Natural killer cell (primary cell): Measurements from ENCODE around the gene ZNF730. TPM values are rescaled to one million over a fixed set of nuclear protein-coding genes. Genes with fewer than 3 reads are reported as not detected.

Experiments used
- ATAC-seq, 3 donors: fragments of 150-1000 bp in 2 of 3; fragments of 200-7000 bp in 1 of 3; cut with Tn5 transposase; 1 replicate in 1 of 3; 2 replicates in 2 of 3; pipeline ENCODE4 v1.10.0; 2021; ENCODE audit warnings: mild to moderate bottlenecking in 2 of 3, moderate library complexity in 2 of 3
- DNase-seq, 2 donors: peaks; one replicate each; pipeline versions ENCODE4 v3.0.0 to v3.0.0-alpha.2; 2013 to 2021; ENCODE audit warnings: mixed read lengths in 1 of 2
- H3K27ac ChIP-seq: one replicate; pipeline ENCODE4 v1.5.1; 2013; ENCODE audit warnings: mild to moderate bottlenecking, low read length
- H3K27me3 ChIP-seq: one replicate; pipeline ENCODE4 v1.6.1; 2013; ENCODE audit warnings: low read length; ENCODE audit not compliant: control insufficient read depth, insufficient read depth
- H3K36me3 ChIP-seq: one replicate; pipeline ENCODE4 v1.6.1; 2013; ENCODE audit warnings: low read length; ENCODE audit not compliant: control insufficient read depth, insufficient read depth
- H3K4me1 ChIP-seq: one replicate; pipeline ENCODE4 v1.6.1; 2013; ENCODE audit warnings: low read length; ENCODE audit not compliant: control insufficient read depth, insufficient read depth
- H3K4me3 ChIP-seq: one replicate; pipeline ENCODE4 v1.5.1; 2013; ENCODE audit warnings: low read length
- H3K9me3 ChIP-seq: one replicate; pipeline ENCODE4 v1.6.1; 2013; ENCODE audit warnings: low read length; ENCODE audit not compliant: control insufficient read depth, insufficient read depth
- H3K27ac Mint-ChIP-seq, 2 donors: one replicate each; pipeline ENCODE4 v1.8.0; 2022; ENCODE audit warnings: mild to moderate bottlenecking in 2 of 2, mixed read lengths in 2 of 2, moderate library complexity in 1 of 2
- H3K27me3 Mint-ChIP-seq, 2 donors: one replicate each; pipeline ENCODE4 v1.8.0; 2022; ENCODE audit warnings: low read depth in 2 of 2, mixed read lengths in 2 of 2
- H3K36me3 Mint-ChIP-seq: one replicate; pipeline ENCODE4 v1.8.0; 2022; ENCODE audit warnings: mixed read lengths
- H3K4me1 Mint-ChIP-seq, 2 donors: one replicate each; pipeline ENCODE4 v1.8.0; 2022; ENCODE audit warnings: mixed read lengths in 2 of 2
- H3K4me3 Mint-ChIP-seq: one replicate; pipeline ENCODE4 v1.8.0; 2022; ENCODE audit warnings: mild to moderate bottlenecking, moderate library complexity, mixed read lengths
- H3K9me3 Mint-ChIP-seq, 2 donors: one replicate each; pipeline ENCODE4 v1.8.0; 2022; ENCODE audit warnings: mixed read lengths in 2 of 2
- WGBS: methylation state at CpG from one replicate; pipeline ENCODE4 v1.1.7; 2013; ENCODE audit warnings: missing lambda C conversion rate; ENCODE audit not compliant: insufficient coverage; 5-methylcytosine and 5-hydroxymethylcytosine counted together
- intact Hi-C: fragments of 100-400 bp; cut with micrococcal nuclease; formaldehyde crosslinking; loops from one replicate; pipeline ENCODE4 v1.14.2; 2022
- total RNA-seq, 4 donors: library from RNA; stranded (reverse); fragments of 120-200 nt in 1 of 4; gene quantifications; one replicate each; pipeline versions ENCODE4 v1.2.3 to v1.2.4, GENCODE V29; 2013 to 2022
- TF ChIP-seq, protein P1 (sequence below): fragments of 200-600 bp; IDR thresholded peaks from one replicate; pipeline ENCODE4 v1.8.0; 2022; ENCODE audit warnings: antibody characterized with exemption

ZNF730 gene
- total RNA-seq, 3 donors from 2014 or later (not counting 1 experiment from before 2014, with no cell fraction given): 0.15 to 0.34 TPM; not detected in 1

DNA sequence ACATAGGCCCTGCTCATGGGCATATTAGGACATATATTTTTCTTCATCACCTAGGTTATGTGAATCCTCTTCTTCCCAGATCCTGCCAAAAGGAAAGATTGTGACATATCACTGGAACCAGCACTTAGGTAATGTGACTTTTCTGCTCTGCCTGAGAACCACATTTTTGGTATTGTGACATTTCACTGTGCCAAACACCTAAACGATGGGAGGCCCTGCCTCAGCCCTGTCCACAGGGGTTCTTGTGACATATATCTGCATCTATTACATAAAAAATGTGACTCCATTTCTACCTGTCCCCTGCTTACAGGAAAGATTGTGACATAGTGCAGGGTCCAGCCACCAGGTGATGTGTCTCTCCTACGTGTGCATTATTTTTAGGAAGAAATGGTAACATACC lies 18.5 kb upstream of the ZNF730 start:
- no peak overlapping the region for H3K27ac ChIP-seq
- peaks cover 22% of the 10 kb centered on the region for H3K9me3 ChIP-seq
- H3K9me3 Mint-ChIP-seq: peaks cover 8 to 9% of the 10 kb centered on the region in 2 donors
- H3K27me3 ChIP-seq: no peaks in the 10 kb centered on the region
- no peak overlapping the region for H3K4me3 ChIP-seq
- no peaks in the 10 kb centered on the region for H3K4me1 Mint-ChIP-seq
- TF ChIP-seq, protein P1, sequence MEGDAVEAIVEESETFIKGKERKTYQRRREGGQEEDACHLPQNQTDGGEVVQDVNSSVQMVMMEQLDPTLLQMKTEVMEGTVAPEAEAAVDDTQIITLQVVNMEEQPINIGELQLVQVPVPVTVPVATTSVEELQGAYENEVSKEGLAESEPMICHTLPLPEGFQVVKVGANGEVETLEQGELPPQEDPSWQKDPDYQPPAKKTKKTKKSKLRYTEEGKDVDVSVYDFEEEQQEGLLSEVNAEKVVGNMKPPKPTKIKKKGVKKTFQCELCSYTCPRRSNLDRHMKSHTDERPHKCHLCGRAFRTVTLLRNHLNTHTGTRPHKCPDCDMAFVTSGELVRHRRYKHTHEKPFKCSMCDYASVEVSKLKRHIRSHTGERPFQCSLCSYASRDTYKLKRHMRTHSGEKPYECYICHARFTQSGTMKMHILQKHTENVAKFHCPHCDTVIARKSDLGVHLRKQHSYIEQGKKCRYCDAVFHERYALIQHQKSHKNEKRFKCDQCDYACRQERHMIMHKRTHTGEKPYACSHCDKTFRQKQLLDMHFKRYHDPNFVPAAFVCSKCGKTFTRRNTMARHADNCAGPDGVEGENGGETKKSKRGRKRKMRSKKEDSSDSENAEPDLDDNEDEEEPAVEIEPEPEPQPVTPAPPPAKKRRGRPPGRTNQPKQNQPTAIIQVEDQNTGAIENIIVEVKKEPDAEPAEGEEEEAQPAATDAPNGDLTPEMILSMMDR: no peak
- H3K4me1 ChIP-seq: no peaks in the 10 kb centered on the region
- no peak for ATAC-seq
- H3K36me3 ChIP-seq: no peaks in the 10 kb centered on the region
- H3K36me3 Mint-ChIP-seq: peaks cover 5% of the 10 kb centered on the region
- no peak for DNase-seq
- WGBS: 79% methylated on average over 2 of the region's 2 CpGs
- intact Hi-C loops: no loop called here
- H3K4me3 Mint-ChIP-seq: no peak overlapping the region
- no peaks in the 10 kb centered on the region for H3K27me3 Mint-ChIP-seq
- no peak overlapping the region for H3K27ac Mint-ChIP-seq

DNA sequence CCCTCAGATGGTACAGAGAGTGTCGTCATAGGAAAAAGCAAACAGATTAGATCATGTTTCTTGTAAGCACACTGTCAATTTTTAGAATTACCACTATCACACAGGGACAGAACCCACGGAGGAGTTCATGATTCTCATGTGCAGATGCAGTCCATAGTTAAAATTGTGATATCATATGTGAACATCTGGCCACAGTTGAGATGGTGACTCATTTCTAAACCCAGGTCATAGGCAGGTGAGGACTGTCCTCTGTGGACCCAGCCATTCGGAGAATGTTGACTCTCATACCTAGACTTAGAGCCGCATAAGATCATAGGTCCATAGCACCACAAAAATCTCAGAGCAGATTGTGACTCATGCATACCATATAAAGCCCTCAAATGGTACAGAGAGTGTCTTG lies 17.8 kb upstream of the ZNF730 start:
- ATAC-seq (no peak), DNase-seq (no peak)
- H3K27me3 Mint-ChIP-seq: no peaks in the 10 kb centered on the region
- intact Hi-C loops: no loop called here
- H3K9me3 ChIP-seq: peaks cover 19% of the 10 kb centered on the region
- TF ChIP-seq, protein P1: no peak
- H3K4me3 Mint-ChIP-seq: no peak overlapping the region
- peaks cover 7 to 8% of the 10 kb centered on the region in 2 donors for H3K9me3 Mint-ChIP-seq
- no peaks in the 10 kb centered on the region for H3K27me3 ChIP-seq
- H3K36me3 Mint-ChIP-seq: peaks cover 5% of the 10 kb centered on the region
- H3K36me3 ChIP-seq: no peaks in the 10 kb centered on the region
- H3K27ac ChIP-seq: no peak overlapping the region
- no peak overlapping the region for H3K4me3 ChIP-seq
- no peaks in the 10 kb centered on the region for H3K4me1 Mint-ChIP-seq
- H3K4me1 ChIP-seq: no peaks in the 10 kb centered on the region
- whole genome bisulfite sequencing: 85% methylated on average over 4 of the region's 4 CpGs
- H3K27ac Mint-ChIP-seq: no peak overlapping the region

GRCh38 chr19:23099966-23100365 lies 16.9 kb upstream of the ZNF730 start:
- Histone ChIP-seq H3K27me3 (no peaks in the 10 kb centered on the region), H3K36me3 (no peaks in the 10 kb centered on the region), H3K4me1 (no peaks in the 10 kb centered on the region), H3K9me3 (peaks cover 14% of the 10 kb centered on the region), H3K27ac (no peak overlapping the region), H3K4me3 (no peak overlapping the region)
- 90% methylated on average over 7 of the region's 7 CpGs for WGBS
- TF ChIP-seq, protein P1: no peak
- ATAC-seq: no peak
- H3K27ac Mint-ChIP-seq: no peak overlapping the region
- H3K4me3 Mint-ChIP-seq: no peak overlapping the region
- H3K27me3 Mint-ChIP-seq: no peaks in the 10 kb centered on the region
- intact Hi-C loops: no loop called here
- H3K4me1 Mint-ChIP-seq: no peaks in the 10 kb centered on the region
- DNase-seq: no peak
- H3K36me3 Mint-ChIP-seq: peaks cover 5% of the 10 kb centered on the region
- H3K9me3 Mint-ChIP-seq: peaks cover 3 to 5% of the 10 kb centered on the region in 2 donors

GRCh38 chr19:23101241-23101640 lies 15.6 kb upstream of the ZNF730 start:
- Mint-ChIP-seq H3K36me3 (peaks cover 5% of the 10 kb centered on the region), H3K27ac (no peak overlapping the region), H3K4me3 (no peak overlapping the region), H3K27me3 (no peaks in the 10 kb centered on the region), H3K9me3 (peaks cover 3% of the 10 kb centered on the region in 2 donors), H3K4me1 (no peaks in the 10 kb centered on the region)
- 90% methylated on average over 4 of the region's 4 CpGs for WGBS
- intact Hi-C loops: no loop called here
- no peak overlapping the region for H3K4me3 ChIP-seq
- H3K36me3 ChIP-seq: no peaks in the 10 kb centered on the region
- H3K9me3 ChIP-seq: peaks cover 11% of the 10 kb centered on the region
- H3K27me3 ChIP-seq: no peaks in the 10 kb centered on the region
- TF ChIP-seq, protein P1: no peak
- DNase-seq (no peak), ATAC-seq (no peak)
- no peak overlapping the region for H3K27ac ChIP-seq
- no peaks in the 10 kb centered on the region for H3K4me1 ChIP-seq
